ENCODE measurements around the gene ZNF157.

Gene ZNF157

GRCh38 chrX:47358387-47359065 is 11.9 kb upstream of the ZNF157 start:
- Histone ChIP-seq H3K27me3 (no peaks in the 10 kb centered on the region), H3K27ac (no peak overlapping the region), H3K9me3 (no peaks in the 10 kb centered on the region), H3K36me3 (no peaks in the 10 kb centered on the region), H3K4me1 (no peaks in the 10 kb centered on the region), H3K4me3 (no peak overlapping the region)
- no peak for DNase-seq
- no peak for TF ChIP-seq CTCF (IDR thresholded peaks at IDR 0.05)
- intact Hi-C loops (cut with DNase I; ENCODE audit: low total_unique reads), result no loop called here

DNA sequence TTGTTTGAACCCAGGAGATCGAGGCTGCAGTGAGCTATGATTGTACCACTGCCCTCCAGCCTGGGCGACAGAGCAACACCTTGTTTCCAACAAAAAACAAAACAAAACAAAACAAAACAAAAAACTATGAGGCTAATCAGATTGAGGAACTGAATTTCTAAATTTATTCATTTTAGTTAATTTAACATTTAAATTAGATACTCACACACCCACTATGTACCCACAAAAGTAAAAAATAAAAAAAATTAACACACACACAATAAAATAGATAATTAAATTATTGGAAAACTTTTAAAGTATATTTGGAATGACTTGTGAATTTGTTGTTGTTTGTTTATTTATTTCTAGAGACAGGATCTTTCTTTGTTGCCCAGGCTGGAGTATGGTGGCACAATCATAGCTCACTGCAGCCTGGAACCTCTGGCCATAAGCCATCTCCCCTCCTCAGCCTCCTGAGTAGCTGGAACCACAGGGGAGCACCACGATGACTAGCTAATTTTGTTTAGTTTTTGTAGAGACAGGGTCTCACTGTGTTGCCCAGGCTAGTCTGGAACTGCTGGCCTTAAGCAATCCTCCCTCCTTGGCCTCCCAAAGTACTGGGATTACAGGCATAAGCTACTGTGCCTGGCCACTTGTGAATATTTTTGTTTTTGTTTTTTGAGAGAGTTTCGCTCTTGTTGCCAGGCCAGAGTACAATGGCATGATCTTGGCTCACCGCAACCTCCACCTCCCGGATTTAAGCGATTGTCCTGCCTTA is 9.8 kb upstream of the ZNF157 start:
- Histone ChIP-seq H3K9me3 (no peaks in the 10 kb centered on the region), H3K4me1 (no peaks in the 10 kb centered on the region), H3K4me3 (no peak overlapping the region), H3K27ac (no peak overlapping the region), H3K36me3 (no peaks in the 10 kb centered on the region), H3K27me3 (no peaks in the 10 kb centered on the region)
- TF ChIP-seq CTCF (IDR thresholded peaks at IDR 0.05), result no peak
- intact Hi-C loops (cut with DNase I; ENCODE audit: low total_unique reads), result no loop called here
- DNase-seq, result no peak

- no peaks in the 10 kb centered on the region for H3K9me3 ChIP-seq
- intact Hi-C loops (cut with DNase I; ENCODE audit: low total_unique reads), result no loop called here
- H3K36me3 ChIP-seq, result no peaks in the 10 kb centered on the region
- peak; percentile 76 to 89 for DNase-seq
- no peak for TF ChIP-seq CTCF (IDR thresholded peaks at IDR 0.05)
- no peaks in the 10 kb centered on the region for H3K27me3 ChIP-seq
- H3K4me1 ChIP-seq, result no peaks in the 10 kb centered on the region
- peak overlapping the region; percentile 40 to 43 for H3K4me3 ChIP-seq
- H3K27ac ChIP-seq, result peak overlapping the region; percentile 71 to 76
Observed at GRCh38 chrX:47361538-47362511, 8.6 kb upstream of the ZNF157 start.

GRCh38 chrX:47366041-47366722 is 4.2 kb upstream of the ZNF157 start:
- intact Hi-C loops (cut with DNase I; ENCODE audit: low total_unique reads), result no loop called here
- Histone ChIP-seq H3K27ac (peak overlapping the region in 1 of 2 donors; percentile 56), H3K36me3 (no peaks in the 10 kb centered on the region), H3K4me1 (no peaks in the 10 kb centered on the region), H3K27me3 (no peaks in the 10 kb centered on the region), H3K4me3 (peak overlapping the region; percentile 47 to 50), H3K9me3 (no peaks in the 10 kb centered on the region)
- peak; percentile 44 to 68 for DNase-seq
- no peak for TF ChIP-seq CTCF (IDR thresholded peaks at IDR 0.05)

- Histone ChIP-seq H3K4me3 (no peak overlapping the region), H3K4me1 (no peaks in the 10 kb centered on the region), H3K36me3 (no peaks in the 10 kb centered on the region), H3K27me3 (no peaks in the 10 kb centered on the region), H3K9me3 (no peaks in the 10 kb centered on the region), H3K27ac (no peak overlapping the region)
- no peak for DNase-seq
- intact Hi-C loops (cut with DNase I; ENCODE audit: low total_unique reads), result no loop called here
- TF ChIP-seq CTCF (IDR thresholded peaks at IDR 0.05), result no peak
Observed at GRCh38 chrX:47373198-47373597, 2.8 kb downstream of the ZNF157 start.

All from tibial artery (tissue), 4 donors.